Stimulated activated naive CD4-positive, alpha-beta T cell (primary cell): ENCODE results near the gene MBTPS1.

ENCODE experiments used
- DNase-seq, 6 experiments: peaks; one replicate each; lab custom pipeline; 2025; lab: John Stamatoyannopoulos, UW

The MBTPS1 gene

DNA sequence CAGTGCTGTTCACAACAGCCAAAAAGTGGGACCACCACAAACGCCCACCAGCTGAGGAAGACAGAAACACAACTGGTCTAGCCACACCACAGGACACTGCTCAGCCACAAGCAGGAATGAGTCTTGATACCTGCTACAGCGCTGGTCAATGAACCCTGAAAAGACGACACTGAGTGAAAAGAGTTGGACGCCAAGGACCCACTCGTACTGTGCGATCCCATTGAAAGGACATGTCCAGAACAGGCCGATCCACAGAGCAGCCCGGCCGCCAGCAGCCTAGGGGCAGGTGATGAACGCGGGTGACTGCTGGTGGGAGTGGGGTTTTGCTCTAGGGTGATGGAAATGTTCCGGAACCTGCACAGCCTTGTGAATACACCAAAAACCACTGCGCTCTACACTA is 63.5 kb downstream of the MBTPS1 start:
- no peak for DNase-seq

DNA sequence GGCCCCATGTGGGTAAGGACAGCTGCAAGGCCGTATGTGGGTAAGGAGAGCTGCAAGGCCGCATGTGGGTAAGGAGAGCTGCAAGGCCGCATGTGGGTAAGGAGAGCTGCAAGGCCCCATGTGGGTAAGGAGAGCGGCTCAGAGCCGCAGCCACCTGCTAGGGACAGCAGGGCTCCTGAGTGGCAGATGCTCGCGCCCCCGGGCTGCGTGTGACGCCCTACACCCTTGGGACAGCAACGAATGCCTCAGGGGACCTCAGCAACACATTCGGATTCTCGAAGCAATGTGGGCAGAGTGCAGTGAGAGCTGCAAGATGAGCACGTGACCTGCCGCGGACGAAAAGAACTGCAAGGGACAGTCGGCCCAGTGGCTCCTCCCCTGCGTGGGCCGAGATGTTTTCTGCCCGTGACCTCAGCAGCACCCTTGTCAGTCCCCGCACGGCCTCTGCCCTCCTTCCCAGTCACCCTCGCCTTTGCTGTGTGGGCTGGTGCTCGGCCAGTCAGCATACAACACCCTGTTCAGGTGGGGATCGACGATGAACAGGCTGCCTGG is 64.6 kb downstream of the MBTPS1 start:
- DNase-seq: no peak

DNA sequence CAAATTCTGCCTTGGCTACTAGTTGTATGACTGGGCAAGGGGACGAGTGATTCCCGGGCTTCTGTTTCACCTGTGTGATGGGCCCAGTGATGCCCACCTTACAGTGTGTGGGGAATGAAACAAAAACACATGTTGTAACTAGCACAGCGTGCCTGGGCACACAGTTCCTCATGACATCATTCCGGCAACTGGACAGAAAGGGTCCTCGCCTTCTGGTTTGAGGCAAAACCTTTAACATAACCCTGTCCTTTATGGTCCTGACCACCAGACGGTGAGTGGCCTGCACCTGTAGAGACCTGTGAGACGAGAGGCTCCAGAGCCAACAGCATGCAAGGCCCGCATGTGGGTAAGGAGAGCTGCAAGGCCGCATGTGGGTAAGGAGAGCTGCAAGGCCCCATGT is 66.4 kb downstream of the MBTPS1 start:
- DNase-seq: no peak

DNA sequence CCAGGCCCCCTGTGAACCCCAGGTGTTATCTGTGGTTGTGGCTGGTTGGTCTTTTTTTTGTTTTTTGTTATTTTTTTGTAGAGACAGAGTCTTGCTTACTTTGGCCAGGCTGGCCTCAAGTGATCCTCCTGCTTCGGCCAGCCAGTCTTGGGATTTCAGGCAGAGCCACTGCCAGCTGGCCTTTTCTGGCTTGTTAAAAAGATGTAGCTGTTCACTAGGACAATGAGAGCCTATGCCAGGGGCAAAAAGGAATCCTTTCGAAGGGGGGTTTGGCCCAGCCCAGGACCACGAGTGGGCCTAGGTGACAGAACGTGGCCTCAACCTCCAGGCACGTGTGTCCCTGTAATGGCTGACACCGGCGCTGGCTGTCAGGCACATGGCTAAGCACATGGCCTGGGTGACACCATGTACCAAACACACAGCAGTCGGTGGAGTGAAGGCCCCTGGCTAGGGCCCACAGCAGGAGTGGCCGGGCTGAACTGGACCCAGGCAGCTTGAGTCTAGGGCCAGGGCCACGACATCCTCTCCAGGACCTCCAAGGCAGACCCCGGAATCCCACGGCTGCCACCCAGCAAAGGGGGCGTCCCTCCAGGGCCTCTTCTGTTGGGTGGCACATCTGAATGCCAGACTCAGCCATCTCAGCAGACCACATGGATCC is 67.2 kb downstream of the MBTPS1 start:
- no peak for DNase-seq

DNA sequence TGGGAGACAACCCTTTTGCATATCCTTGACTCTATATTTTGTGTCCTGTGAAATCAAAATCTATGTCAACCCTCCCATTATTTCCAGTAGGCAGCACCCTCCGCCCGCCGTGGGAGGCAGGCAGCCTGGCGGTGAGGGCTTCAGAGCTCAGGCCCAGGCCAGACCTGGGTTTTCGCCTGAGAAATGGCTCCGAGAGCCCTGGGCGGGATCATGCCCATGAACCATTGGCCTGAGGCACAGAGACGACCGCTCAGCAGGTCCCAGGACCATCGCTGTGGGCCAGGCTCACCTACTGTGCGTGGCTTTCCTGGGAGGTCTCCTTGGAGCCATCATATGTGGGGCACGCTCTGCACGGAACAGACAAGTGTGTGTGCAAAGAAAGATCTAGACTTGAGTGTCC is 67.9 kb downstream of the MBTPS1 start:
- DNase-seq: no peak

DNA sequence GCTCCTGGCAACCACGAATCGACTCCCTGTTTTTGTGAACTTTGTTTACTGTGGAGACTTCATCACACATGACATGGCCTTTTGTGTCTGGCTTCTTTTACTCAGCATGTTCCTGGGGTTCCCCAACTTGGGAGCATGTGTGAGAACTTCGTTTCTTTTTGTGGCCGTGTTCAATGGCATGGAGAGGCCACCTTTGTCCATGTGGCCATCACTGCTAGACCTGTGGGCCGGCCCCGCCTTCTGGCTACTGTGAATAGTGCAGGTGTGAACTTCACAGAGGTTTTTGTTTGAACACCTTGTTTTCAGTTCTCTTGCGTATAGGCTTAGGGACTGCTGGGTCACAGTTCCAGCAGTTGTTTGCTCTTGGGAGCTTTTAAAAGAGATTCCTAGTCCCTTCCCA is 68.5 kb downstream of the MBTPS1 start:
- no peak for DNase-seq

DNA sequence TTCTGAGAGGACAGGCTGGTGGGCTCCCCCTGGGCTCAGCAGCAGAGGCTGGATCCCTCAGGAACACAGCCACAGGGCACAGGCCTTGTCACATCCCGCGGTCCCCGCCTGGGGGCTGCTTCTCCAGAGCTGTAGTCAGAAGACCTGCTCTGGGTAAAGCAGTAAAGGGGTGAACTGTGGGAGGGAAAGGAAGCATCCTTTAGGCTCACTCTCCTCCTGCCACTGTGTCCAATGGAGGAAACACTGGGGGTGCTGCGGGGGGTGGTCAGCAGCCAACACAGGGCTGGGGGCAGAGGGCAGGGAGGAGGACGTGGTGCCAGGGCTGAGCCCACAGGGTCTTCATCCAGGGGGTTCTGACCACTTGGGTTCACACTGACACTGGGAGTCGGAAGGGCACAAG is 69.1 kb downstream of the MBTPS1 start:
- no peak for DNase-seq

DNA sequence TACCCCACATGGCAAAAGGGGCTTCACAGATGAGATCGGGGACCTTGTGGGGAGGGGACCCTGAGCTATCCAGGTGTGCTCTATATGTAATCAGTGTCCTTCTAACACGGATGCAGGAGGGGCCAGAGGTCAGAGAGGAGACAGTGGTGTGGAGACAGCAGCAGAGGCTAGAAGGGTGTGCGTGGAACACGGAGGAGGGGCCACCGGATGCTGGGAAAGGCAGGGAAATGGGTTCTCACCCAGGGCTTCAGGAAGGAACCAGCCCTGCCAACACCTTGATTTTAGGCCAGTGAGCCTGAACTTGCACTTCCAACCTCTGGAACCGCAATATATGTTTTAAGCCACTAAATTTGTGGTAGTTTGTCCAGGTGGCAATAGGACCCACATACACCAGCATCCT is 69.5 kb downstream of the MBTPS1 start:
- DNase-seq: no peak

DNA sequence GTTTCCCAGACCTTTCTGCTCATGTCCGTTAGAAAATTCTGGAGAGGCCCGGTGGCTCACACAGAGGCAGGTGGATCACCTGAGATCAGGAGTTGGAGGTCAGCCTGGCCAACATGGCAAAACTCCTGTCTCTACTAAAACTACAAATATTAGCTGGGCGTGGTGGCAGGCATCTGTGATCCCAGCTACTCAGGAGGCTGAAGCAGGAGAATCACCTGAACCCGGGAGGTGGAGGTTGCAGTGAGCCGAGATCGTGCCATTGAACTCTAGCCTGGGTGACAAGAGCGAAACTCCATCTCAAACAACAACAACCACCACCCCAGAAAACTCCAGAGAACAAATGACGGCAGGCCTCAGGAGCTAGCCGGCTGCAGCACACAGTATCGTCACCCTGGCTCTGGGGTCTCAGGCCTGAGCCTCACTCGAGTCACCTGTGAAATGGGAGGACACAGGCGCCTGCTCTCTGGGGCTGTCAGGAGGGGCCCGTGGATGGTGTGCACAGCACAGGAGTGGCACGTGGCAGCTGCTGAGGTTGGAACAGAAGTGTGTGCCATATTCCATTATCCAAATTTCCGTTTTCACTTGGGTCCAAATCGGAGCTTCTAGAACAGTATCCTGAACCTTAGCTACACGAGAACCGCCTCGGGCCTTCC is 70.8 kb downstream of the MBTPS1 start:
- no peak for DNase-seq

DNA sequence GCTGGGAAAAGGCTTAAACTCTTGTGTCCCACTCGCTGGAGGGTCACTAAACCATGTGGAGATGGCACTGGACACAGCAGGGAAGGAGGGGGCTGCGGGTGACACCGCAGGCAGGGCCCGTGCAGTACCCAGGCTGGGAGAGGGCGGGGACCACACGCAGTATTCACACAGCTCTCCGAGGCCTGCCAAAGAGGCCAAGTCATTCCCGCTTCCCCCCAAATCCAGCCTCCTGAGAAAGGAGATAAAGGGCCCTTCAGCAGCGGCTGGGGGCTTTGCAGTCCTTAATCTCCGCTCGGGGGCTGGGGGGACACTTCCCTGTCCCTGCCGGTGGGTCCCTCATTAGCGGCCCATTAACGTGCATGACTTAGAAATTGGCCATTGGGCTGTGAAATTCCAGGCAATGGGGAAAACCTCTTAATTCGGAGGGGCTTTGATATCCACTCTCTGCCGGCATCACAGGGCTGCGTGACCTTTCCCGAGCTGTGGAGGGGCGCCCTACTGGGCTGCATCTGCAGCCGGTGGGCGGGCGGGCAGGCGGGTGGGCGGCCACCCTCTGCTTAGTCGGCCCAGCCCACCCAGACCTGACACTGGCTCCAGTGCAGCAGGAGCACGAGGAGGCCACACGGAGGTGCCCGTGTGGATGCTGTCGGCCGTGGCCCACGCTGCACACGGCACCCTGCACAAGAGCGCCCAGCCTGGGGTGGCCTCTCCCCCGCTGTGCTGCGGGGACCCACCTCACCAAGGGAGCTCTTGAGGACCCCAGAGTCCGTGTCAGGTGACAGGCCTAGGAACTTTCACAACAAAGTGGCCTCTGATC is 71.5 kb downstream of the MBTPS1 start:
- no peak for DNase-seq

DNA sequence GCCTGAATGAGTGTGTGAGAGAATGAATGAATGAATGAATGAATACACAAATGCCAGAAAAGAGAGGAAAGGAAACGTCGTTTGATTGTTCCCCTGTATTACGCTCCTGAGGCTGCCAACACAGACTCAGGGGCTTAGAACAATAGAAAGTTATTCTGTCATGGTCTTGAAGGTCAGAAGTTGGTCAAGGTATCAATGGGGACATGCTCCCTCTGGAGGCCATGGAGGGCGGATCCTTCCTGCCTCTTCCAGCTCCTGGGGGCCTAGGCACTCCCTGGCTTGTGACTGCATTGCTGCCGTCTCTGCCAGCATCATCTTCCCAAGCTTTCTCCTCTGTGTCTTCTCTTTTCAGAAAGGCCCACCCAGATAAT is 72.6 kb downstream of the MBTPS1 start:
- no peak for DNase-seq

DNA sequence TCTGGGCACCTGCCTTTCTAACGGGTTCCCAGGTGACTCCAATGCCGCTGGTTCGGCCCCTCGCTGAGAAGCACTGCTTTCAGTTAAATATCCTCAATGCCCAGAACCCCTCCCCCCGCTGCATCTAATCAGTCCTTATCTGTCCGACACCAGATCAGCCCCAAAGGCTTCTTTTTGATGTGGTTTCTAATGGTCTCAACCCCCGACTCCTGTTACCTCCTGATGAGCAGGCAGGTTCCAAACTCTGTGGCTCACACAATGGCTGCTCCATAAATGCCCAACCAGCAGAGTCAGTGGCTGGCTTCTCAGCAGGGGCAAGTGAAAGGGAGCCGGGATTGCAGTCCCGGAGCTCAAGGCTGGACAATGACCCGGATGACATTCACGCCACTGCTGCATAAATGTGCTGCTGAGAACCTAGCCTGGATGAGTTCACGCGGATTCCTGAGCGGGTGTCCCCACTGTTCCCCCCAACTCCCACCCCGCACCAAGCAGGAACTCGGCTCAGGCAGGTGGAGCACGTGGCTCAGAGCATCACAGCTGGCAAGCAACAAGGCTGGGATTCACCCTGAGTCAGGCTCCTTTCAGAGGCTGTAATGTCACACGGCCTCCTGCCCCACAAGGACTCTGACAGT is 73.1 kb downstream of the MBTPS1 start:
- no peak for DNase-seq

DNA sequence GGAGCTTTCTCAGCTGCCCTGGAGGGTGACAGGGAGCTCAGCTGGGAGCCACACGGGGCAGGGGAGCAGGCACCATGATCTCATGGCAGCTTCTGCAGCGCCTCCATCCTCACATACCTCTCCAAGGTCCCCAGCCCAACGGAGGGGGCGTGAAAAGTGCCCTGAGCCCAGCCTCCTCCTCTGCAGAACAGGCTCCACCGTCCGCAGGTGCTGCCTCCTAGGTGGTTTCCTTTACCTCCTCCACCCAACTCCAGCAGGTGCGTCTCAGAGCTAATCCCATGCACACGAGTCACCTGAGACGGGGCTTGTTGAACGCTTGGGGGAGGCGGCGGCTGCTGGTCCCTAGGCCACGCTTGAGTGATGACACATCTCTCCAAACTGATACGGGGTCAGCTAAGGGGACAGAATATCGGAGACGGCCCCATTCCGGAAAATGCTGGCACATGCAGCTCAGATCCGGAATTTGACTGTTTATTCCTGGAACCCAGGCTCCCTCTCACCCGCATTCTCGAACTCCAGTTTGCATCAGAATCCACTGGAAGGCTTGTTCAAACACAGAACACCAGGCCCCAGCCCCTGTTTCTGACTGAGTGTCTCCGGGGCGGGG is 73.8 kb downstream of the MBTPS1 start:
- no peak for DNase-seq

DNA sequence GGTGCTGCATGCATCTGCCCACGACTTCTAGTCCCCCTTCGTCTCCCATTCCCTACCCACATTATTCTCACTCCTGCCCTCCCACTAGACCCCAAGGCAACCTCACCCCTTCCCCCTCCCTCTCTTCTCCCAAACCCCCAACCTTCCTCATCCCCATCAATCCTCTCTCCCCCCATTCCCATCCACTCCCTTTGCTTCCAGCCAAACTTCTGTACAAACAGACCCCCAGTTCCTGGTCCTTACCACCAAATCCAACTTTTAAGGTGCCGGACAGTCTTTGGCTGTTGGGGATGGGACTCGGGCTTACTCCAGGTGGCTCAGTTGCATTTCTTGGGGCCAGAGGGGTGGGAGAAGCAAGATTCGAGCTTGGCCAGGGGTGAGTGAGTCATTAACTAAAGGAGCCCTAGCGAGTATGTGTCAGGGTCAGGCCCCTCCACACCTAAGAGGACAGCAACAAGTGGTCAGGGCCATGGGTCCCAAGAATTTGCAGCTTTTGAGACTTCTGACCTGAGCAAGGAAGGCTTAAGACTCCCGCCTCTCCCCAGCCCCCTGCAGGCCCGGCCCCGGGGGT is 74.3 kb downstream of the MBTPS1 start, which contains the start of gene SLC38A8:
TSS of gene SLC38A8 (minus strand) at position 488 of the 571 bp plus-strand sequence. CDS start 638 bp downstream, outside the sequence.
- DNase-seq: no peak

DNA sequence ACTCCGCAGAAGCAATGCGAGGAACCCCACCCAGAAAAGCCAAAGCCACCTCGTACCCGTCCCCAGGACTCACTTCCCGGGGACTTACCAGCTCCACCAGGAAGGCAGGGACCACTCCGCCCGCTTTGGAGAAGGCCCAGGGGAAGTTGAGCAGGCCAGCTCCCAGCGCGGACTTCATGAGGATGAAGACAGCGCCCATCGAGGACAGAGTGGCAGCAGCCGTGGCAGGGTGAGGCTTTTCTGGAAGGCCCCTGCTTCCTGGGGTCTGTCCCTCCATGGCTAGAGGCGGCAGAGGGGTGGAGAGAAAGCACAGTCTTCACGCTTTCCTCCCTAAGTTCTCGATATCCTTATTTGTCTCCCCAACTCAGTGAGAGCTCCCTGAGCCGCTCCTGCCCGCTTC is 74.9 kb downstream of the MBTPS1 start:
- no peak for DNase-seq

DNA sequence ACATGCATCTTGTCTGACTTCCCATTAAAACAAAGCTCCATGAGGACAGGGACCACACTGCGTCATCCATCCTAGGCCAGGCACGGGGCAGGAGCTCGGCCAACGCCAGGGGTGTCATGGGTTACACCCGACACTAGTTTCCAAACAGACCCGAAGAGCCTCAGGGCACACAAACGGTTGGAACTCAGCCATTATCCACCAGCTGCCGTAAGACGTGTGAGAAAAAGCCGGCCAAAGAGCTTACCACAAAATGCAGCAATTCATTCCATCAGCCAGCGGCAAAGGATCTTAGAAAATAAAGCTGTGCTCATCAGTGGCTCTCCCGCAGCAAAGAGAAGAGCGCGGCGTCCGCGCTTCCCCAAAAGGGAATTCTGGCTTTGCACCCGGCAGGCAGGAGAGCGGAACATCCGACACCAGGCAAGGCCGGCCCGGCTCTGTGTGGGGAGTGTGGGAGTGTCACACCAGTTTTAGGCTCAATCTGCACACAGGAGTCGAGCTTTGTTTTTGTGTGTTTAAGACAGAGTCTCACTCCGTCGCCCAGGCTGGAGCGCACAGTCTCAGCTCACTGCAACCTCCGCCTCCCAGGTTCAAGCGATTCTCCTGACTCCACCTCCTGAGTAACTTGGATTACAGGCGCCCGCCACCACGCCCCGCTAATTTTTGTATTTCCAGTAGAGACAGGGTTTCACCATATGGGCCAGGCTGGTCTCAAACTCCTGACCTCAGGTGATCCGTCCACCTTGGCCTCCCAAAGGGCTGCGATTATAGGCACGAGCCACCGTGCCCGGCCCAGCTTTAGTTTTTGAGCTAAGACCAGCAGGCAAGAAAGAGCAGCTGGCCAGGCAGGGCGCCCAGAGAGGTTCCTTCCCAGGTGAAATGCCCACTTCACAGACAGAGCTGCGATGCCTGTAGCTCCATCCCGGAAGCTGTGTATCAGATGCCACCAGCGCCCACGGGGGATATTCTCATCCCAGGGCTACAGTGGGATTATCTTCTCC is 75.6 kb downstream of the MBTPS1 start:
- no peak for DNase-seq

DNA sequence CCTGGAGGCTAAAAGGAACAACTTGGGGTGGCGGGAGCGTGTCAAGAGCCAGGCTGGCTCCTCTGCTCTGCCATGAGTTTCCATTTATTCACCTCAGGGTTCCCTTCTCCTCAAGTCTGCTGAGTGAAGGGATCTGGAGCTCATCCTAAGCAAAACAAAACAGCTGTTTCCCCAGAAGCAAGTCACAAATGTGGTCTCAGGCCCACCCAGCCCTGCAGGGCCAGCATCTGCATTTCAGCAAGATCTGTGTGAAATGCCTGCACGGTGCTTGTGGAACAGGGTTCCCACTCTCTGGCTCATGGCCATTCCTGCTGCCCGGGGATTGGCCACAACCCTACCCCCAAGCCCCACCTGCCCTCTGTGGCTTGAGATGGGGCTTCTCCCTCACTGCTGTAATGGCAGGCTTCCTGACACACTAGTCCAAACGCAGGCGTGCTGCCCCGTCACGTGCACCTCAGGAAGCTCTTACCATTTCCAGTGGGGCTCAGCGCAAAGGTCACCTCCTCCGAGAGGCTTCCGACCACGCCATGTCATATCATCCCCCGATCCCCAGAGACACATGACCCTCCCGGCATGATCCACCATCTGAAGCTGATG is 76.4 kb downstream of the MBTPS1 start:
- DNase-seq: no peak

DNA sequence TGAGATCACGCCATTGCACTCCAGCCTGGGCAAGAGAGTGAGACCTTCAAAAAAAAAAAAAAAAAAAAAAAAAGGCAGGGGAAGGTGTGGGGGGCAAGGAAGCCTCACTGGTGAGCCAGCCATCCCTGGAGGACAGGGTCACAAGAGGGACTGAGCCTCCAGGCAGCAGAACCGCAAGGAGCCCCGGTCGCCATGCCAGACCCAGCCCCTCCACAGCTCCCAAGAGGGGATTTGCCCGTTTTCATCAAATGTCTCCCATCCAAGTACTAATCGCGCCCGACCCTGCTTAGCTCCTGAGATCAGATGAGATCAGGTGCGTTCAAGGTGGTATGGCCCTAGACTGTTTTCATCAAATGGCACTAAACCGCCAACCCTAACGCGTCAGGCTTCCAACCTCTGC is 77.0 kb downstream of the MBTPS1 start:
- DNase-seq: no peak

DNA sequence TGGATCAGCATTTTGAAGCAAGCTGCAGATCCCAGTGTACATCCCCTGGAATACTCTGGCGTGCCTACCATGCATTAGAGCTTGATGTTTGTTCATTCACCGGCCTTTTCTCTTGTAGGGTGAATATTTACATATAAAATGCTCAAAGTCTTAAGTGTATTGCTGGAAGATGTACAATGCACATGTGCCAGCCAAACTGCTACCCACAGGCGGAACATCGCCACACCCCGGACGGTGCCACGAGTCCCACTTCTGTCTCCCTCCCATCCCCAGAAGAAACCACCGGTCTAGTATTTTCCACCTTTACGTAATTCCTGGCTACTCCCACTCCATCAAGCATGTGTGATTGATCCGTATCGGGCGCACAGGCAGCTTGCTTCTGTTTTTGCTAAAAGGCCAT is 78.3 kb downstream of the MBTPS1 start:
- DNase-seq: no peak

DNA sequence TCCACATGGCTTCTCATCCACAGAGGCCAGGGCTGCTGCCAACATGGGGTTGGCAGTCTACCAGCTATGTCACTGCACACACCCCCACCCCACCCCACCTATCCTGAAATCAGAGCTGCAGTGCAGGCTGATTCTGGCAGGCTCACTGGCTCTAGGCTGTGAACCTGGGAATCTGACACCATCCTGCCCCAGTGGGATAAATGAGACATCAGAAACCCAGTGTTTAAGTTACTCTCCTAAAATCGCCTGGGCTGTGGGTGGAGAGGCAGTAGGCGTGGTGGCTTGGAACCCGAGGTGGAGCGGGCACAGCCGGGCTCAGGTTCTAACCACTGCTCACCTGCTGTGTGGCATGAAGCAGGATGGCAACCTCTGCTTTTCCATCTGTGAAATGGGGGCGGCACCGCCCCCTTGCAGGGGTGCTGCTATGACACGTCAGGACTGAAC is 79.7 kb downstream of the MBTPS1 start:
- no peak for DNase-seq
